GM23338 (cell line): Measurements from ENCODE around the gene SDF2L1. TPM values are rescaled to one million over a fixed set of nuclear protein-coding genes. Genes with fewer than 3 reads are reported as not detected.

Experiments
- ATAC-seq: fragments of 200-7000 bp; cut with Tn5 transposase; 3 replicates; pipeline ENCODE4 v1.9.1; 2020
- DNase-seq: peaks from one replicate; pipeline ENCODE4 v3.0.0-alpha.2; 2015; ENCODE audit warnings: low spot score
- H2AFZ ChIP-seq: fragments of 200-600 bp; sonication (generic); 2 replicates; pipeline ENCODE4 v1.8.0; 2016; ENCODE audit warnings: antibody characterized with exemption, mild to moderate bottlenecking, moderate library complexity
- H3F3A ChIP-seq: fragments of 200-600 bp; sonication (generic); replicated peaks from 2 replicates; pipeline ENCODE4 v1.8.0; 2017; ENCODE audit warnings: antibody characterized with exemption, mixed run types, low read depth
- H3K27ac ChIP-seq: fragments of 200-600 bp; sonication (generic); 2 replicates; pipeline ENCODE4 v1.6.1; 2016; ENCODE audit warnings: low read depth
- H3K27me3 ChIP-seq: fragments of 200-600 bp; sonication (generic); 2 replicates; pipeline ENCODE4 v1.8.0; 2016; ENCODE audit warnings: mild to moderate bottlenecking, mixed run types, moderate library complexity; ENCODE audit not compliant: insufficient read depth
- H3K36me3 ChIP-seq: fragments of 200-600 bp; sonication (generic); 2 replicates; pipeline ENCODE4 v1.8.0; 2016; ENCODE audit warnings: mild to moderate bottlenecking; ENCODE audit not compliant: insufficient read depth
- H3K4me1 ChIP-seq: fragments of 200-600 bp; sonication (generic); 2 replicates; pipeline ENCODE4 v1.8.0; 2016; ENCODE audit warnings: mild to moderate bottlenecking, moderate library complexity; ENCODE audit not compliant: insufficient read depth
- H3K4me2 ChIP-seq: fragments of 200-600 bp; sonication (generic); 2 replicates; pipeline ENCODE4 v1.7.1; 2017; ENCODE audit warnings: mixed run types
- H3K4me3 ChIP-seq: fragments of 200-600 bp; sonication (generic); 2 replicates; pipeline ENCODE4 v1.6.1; 2016; ENCODE audit warnings: mixed run types
- H3K79me2 ChIP-seq: fragments of 200-600 bp; sonication (generic); replicated peaks from 2 replicates; pipeline ENCODE4 v1.8.0; 2017; ENCODE audit warnings: mild to moderate bottlenecking; ENCODE audit not compliant: insufficient read depth
- H3K9me2 ChIP-seq: fragments of 200-600 bp; sonication (generic); 2 replicates; pipeline ENCODE4 v1.8.0; 2017; ENCODE audit not compliant: insufficient read depth
- H4K20me1 ChIP-seq: fragments of 200-600 bp; sonication (generic); replicated peaks from 2 replicates; pipeline ENCODE4 v1.8.0; 2017; ENCODE audit warnings: mild to moderate bottlenecking; ENCODE audit not compliant: insufficient read depth
- H3K27ac Mint-ChIP-seq: 2 replicates; pipeline ENCODE4 v1.8.0; 2020; ENCODE audit warnings: inconsistent platforms, mild to moderate bottlenecking, moderate library complexity, mixed read lengths
- H3K27me3 Mint-ChIP-seq: 3 replicates; pipeline ENCODE4 v1.8.0; 2022; ENCODE audit warnings: low read depth, mild to moderate bottlenecking, moderate library complexity, mixed read lengths, inconsistent platforms; ENCODE audit not compliant: insufficient read depth, poor library complexity
- H3K36me3 Mint-ChIP-seq: 3 replicates; pipeline ENCODE4 v1.8.0; 2021; ENCODE audit warnings: low read depth, mild to moderate bottlenecking, inconsistent platforms, moderate library complexity, mixed read lengths
- H3K4me1 Mint-ChIP-seq: 3 replicates; pipeline ENCODE4 v1.8.0; 2020; ENCODE audit warnings: mild to moderate bottlenecking, inconsistent platforms, mixed read lengths
- H3K4me3 Mint-ChIP-seq: 3 replicates; pipeline ENCODE4 v1.8.0; 2021; ENCODE audit warnings: moderate library complexity, mild to moderate bottlenecking, inconsistent platforms, mixed read lengths
- H3K9me3 Mint-ChIP-seq: 3 replicates; pipeline ENCODE4 v1.8.0; 2020; ENCODE audit warnings: moderate library complexity, mild to moderate bottlenecking, inconsistent platforms, mixed read lengths
- CTCF ChIP-seq, 2 experiments: fragments of 200-600 bp in 1 of 2; sonication (generic) in 1 of 2; conservative IDR thresholded peaks; 2 replicates each; pipeline versions ENCODE4 v1.5.1 to v1.6.1; 2016 to 2017; ENCODE audit warnings: antibody characterized with exemption in 2 of 2, low read depth in 2 of 2, mild to moderate bottlenecking in 2 of 2, moderate library complexity in 1 of 2
- EZH2 ChIP-seq: fragments of 200-600 bp; sonication (generic); IDR thresholded peaks from one replicate; pipeline ENCODE4 v1.8.0; 2017; ENCODE audit warnings: antibody characterized with exemption, mild to moderate bottlenecking, low read depth; ENCODE audit not compliant: unreplicated experiment
- NANOG ChIP-seq: IDR thresholded peaks from 2 replicates; pipeline ENCODE4 v1.6.1; 2016; ENCODE audit warnings: antibody characterized with exemption, borderline replicate concordance
- POLR2AphosphoS5 ChIP-seq: IDR thresholded peaks from 2 replicates; pipeline ENCODE4 v1.6.1; 2016; ENCODE audit warnings: antibody characterized with exemption, low read depth
- STAT1 ChIP-seq: IDR thresholded peaks from one replicate; pipeline ENCODE4 v1.6.1; 2016; ENCODE audit warnings: antibody characterized with exemption; ENCODE audit not compliant: unreplicated experiment
- polyA plus RNA-seq: library from polyadenylated mRNA; unstranded; fragments of >200 nt; fragmentation: Nextera tagmentation; extraction: Ambion mirVana; gene quantifications from 2 replicates; pipeline ENCODE4 v1.2.1, GENCODE V29; 2016
- total RNA-seq: library from RNA; depleted of rRNA; stranded (reverse); fragments of >200 nt; shearing (Covaris generic); gene quantifications from 2 replicates; pipeline ENCODE4 v1.2.3, GENCODE V29; 2014
- TF ChIP-seq, protein P1 (sequence below): fragments of 250-450 bp; sonication (Bioruptor Pico); IDR thresholded peaks from 2 replicates; pipeline ENCODE4 v1.5.0; 2020; ENCODE audit warnings: mild to moderate bottlenecking, moderate library complexity

Gene SDF2L1
- total and polyA plus RNA-seq, 2 experiments from 2014 or later, result 62.3 to 72.7 TPM

GRCh38 chr22:21602579-21602978 is 39.5 kb upstream of the SDF2L1 start (continued):
- TF ChIP-seq, protein P1, sequence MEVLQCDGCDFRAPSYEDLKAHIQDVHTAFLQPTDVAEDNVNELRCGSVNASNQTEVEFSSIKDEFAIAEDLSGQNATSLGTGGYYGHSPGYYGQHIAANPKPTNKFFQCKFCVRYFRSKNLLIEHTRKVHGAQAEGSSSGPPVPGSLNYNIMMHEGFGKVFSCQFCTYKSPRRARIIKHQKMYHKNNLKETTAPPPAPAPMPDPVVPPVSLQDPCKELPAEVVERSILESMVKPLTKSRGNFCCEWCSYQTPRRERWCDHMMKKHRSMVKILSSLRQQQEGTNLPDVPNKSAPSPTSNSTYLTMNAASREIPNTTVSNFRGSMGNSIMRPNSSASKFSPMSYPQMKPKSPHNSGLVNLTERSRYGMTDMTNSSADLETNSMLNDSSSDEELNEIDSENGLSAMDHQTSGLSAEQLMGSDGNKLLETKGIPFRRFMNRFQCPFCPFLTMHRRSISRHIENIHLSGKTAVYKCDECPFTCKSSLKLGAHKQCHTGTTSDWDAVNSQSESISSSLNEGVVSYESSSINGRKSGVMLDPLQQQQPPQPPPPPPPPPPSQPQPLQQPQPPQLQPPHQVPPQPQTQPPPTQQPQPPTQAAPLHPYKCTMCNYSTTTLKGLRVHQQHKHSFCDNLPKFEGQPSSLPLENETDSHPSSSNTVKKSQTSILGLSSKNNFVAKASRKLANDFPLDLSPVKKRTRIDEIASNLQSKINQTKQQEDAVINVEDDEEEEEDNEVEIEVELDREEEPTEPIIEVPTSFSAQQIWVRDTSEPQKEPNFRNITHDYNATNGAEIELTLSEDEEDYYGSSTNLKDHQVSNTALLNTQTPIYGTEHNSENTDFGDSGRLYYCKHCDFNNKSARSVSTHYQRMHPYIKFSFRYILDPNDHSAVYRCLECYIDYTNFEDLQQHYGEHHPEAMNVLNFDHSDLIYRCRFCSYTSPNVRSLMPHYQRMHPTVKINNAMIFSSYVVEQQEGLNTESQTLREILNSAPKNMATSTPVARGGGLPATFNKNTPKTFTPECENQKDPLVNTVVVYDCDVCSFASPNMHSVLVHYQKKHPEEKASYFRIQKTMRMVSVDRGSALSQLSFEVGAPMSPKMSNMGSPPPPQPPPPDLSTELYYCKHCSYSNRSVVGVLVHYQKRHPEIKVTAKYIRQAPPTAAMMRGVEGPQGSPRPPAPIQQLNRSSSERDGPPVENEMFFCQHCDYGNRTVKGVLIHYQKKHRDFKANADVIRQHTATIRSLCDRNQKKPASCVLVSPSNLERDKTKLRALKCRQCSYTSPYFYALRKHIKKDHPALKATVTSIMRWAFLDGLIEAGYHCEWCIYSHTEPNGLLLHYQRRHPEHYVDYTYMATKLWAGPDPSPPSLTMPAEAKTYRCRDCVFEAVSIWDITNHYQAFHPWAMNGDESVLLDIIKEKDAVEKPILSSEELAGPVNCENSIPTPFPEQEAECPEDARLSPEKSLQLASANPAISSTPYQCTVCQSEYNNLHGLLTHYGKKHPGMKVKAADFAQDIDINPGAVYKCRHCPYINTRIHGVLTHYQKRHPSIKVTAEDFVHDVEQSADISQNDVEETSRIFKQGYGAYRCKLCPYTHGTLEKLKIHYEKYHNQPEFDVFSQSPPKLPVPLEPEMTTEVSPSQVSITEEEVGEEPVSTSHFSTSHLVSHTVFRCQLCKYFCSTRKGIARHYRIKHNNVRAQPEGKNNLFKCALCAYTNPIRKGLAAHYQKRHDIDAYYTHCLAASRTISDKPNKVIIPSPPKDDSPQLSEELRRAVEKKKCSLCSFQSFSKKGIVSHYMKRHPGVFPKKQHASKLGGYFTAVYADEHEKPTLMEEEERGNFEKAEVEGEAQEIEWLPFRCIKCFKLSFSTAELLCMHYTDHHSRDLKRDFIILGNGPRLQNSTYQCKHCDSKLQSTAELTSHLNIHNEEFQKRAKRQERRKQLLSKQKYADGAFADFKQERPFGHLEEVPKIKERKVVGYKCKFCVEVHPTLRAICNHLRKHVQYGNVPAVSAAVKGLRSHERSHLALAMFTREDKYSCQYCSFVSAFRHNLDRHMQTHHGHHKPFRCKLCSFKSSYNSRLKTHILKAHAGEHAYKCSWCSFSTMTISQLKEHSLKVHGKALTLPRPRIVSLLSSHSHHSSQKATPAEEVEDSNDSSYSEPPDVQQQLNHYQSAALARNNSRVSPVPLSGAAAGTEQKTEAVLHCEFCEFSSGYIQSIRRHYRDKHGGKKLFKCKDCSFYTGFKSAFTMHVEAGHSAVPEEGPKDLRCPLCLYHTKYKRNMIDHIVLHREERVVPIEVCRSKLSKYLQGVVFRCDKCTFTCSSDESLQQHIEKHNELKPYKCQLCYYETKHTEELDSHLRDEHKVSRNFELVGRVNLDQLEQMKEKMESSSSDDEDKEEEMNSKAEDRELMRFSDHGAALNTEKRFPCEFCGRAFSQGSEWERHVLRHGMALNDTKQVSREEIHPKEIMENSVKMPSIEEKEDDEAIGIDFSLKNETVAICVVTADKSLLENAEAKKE (CRISPR knock-in tag), result no peak
- TF ChIP-seq POLR2AphosphoS5 (no peak), STAT1 (no peak), EZH2 (no peak), NANOG (no peak)

DNA sequence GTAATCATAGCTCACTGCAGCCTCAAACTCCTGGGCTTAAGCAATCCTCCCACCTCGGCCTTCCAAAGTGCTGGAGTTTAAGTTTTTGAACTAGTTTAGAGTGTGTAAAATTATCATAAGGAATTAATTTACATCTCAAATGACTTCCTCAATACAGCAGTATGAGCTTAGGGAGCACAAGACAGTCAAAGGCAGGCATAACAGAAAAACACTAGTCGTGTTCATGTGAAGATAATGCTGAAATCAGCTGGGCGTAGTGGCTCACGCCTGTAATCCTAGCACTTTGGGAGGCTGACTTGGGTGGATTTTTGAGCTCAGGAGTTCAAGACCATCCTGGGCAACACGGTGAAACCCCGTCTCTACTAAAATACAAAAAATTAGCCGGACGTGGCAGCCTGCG is 38.1 kb upstream of the SDF2L1 start:
- H3K4me3 ChIP-seq, result no peak overlapping the region
- ATAC-seq, result no peak
- H3K36me3 Mint-ChIP-seq, result peaks cover 23% of the 10 kb centered on the region
- H3K27ac Mint-ChIP-seq, result no peak overlapping the region
- TF ChIP-seq, protein P1 (CRISPR knock-in tag), result no peak
- TF ChIP-seq CTCF (conservative IDR thresholded peaks at IDR 0.05; ENCODE audit: low read depth in 2 of 2) (no peak), STAT1 (no peak)
- peaks cover 99% of the 10 kb centered on the region for H3K79me2 ChIP-seq
- H3K4me2 ChIP-seq, result no peak overlapping the region
- H3K27ac ChIP-seq, result peak overlapping the region; percentile 55; the same call in 1 of the 2 replicates
- H3K27me3 ChIP-seq, result no peaks in the 10 kb centered on the region
- H3K9me2 ChIP-seq, result no peaks in the 10 kb centered on the region
- H3K4me1 ChIP-seq, result no peaks in the 10 kb centered on the region
- DNase-seq, result no peak
- peaks cover 63% of the 10 kb centered on the region for H4K20me1 ChIP-seq
- H2AFZ ChIP-seq, result no peak overlapping the region
- H3K4me3 Mint-ChIP-seq, result no peak overlapping the region
- peaks cover 6% of the 10 kb centered on the region for H3K27me3 Mint-ChIP-seq
- H3K4me1 Mint-ChIP-seq, result peaks cover 12% of the 10 kb centered on the region
- no peaks in the 10 kb centered on the region; the same call in 1 of the 2 replicates for H3K36me3 ChIP-seq
- H3K9me3 Mint-ChIP-seq, result no peaks in the 10 kb centered on the region; the same call in 2 of the 3 replicates
- H3F3A ChIP-seq, result 0 out of 2 replicates have a peak, but pooled peaks cover under 1% of the 10 kb centered on the region
